OCI-LY3 (cell line): ENCODE measurements around the gene SYT2.

ENCODE experiments used
- EZH2phosphoT487 ChIP-seq: fragments of 200-600 bp; shearing (Covaris generic); IDR thresholded peaks from 2 replicates; pipeline ENCODE4 v1.6.1; 2018; ENCODE audit warnings: antibody characterized with exemption, mixed run types, low read depth
- TF ChIP-seq, protein P1 (sequence below): fragments of 200-600, 300-600 bp; sonication (generic); IDR thresholded peaks from 2 replicates; pipeline ENCODE4 v1.5.1; 2014; ENCODE audit warnings: antibody characterized with exemption, low read length, low read depth

DNA sequence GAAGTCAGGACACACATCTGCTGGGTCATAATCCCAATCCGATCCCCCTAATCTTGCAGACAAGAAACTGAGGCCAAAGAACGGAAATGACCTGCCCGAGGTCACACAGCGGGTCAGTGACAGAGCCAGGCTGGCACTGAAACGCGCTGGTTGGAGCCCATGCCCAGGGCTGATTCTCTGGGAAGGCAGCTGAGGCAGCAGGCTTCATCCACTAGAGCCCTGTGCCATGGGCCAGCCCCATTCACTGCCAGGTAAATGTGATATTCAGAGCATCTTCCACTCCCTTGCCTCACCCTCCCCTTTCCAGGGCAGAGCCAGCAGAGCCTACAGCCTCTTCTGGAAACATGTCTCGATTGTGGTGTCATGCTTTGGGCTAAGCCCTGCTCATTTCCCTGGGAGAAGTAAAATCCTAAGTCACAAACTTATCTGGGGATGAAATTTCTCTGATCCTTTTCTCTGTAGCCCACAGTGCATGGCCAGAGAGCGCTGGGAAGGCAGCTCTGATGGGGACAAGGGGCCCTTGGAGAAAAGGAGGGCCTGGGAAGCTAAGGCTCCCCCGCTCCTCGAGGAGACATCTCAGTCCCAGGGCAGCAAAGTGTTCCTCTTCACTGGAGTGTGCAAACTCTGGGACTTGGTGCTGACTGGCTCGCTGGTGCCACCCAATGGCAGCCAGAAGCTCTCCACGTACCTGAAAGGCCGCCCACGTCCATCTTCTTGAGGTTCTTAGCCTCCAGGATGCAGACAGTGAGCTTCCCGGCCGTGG is 110.4 kb downstream of the SYT2 start:
- TF ChIP-seq, protein P1, sequence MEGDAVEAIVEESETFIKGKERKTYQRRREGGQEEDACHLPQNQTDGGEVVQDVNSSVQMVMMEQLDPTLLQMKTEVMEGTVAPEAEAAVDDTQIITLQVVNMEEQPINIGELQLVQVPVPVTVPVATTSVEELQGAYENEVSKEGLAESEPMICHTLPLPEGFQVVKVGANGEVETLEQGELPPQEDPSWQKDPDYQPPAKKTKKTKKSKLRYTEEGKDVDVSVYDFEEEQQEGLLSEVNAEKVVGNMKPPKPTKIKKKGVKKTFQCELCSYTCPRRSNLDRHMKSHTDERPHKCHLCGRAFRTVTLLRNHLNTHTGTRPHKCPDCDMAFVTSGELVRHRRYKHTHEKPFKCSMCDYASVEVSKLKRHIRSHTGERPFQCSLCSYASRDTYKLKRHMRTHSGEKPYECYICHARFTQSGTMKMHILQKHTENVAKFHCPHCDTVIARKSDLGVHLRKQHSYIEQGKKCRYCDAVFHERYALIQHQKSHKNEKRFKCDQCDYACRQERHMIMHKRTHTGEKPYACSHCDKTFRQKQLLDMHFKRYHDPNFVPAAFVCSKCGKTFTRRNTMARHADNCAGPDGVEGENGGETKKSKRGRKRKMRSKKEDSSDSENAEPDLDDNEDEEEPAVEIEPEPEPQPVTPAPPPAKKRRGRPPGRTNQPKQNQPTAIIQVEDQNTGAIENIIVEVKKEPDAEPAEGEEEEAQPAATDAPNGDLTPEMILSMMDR, result peak; percentile 82
- no peak for TF ChIP-seq EZH2phosphoT487
